NCI-H345 treated with DMSO at 0.1 percent for 48 hours (cell line): Measurements from ENCODE around the gene NEK10.

Experiments
- DNase-seq: peaks from one replicate; lab custom pipeline; 2025; ENCODE audit not compliant: unreplicated experiment; lab: John Stamatoyannopoulos, UW

Gene NEK10

GRCh38 chr3:27193056-27193455, 176.1 kb downstream of the NEK10 start:
- DNase-seq: no peak

DNA sequence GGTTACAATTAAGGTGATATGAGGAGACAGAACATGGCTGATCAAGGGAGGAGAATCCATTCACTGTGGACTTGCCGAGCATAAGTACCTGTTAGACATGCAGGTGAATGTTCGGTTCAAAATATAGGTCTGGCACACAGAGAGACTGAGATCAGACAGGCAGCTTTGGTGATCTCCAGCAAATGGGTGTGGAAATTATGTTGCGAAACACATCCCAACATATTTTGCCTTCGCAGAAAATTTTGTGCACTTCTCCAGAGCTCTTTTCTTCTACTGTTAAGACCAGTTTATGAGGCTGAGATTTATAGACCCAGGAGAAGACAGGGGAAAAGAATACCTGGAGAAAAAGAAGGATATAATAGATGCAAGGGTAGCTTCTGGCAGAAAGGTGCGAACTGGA, 183.2 kb downstream of the NEK10 start:
- no peak for DNase-seq

DNA sequence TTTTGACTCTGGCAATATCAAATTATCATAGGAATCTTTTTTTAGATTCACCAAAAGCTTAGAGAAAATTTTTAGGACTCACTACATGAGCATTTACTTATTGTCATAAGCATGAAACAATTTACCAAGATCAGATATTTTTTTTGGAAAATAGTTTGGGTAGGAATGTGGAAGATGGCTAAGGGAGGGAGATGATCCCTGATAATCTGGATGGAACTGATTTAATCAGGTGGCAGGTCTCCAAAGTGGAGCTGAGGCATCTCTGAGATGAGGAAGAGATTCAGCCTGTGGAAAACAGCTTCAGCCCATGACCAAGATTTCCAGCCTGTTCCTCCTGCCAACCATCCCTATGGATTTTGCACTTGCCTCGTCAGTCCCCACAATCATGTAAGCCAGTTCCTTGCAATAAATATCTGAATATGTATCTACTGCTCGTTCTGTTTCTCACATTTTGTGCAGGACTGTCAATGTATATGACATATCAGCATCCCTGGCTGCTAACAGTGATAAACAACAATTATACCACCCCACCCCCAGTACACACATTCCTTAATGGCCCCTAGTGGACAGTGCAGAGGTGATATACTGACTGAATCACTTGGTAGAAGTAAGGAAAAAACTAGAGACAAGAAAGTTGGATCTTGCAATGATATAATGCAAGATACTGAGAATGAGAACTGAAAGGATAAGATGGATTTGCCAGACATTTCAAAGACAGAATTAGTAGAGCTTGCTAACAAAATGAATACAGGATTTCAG, 183.8 kb downstream of the NEK10 start:
- no peak for DNase-seq

DNA sequence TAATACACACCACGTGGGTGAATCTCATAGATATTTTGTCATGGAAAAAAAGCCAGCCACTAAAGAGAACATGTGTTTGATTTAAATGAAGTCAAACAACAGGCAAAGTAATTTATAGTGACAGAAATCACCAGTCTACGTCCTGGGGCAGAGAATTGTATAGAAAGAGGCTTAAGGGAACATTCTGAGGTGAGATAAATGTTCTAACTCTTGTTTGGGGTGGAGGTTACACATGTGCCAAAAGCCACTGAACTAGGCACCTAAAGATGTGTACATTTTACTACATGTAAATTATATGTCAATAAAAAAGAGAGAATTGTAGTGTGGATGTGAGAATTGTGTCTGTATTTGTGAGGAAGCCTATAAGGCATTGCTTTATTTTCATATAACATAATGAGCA, 184.9 kb downstream of the NEK10 start:
- DNase-seq: no peak

- DNase-seq: no peak
Observed at GRCh38 chr3:27176256-27176655, 192.9 kb downstream of the NEK10 start.

GRCh38 chr3:27174530-27174929, 194.7 kb downstream of the NEK10 start:
- no peak for DNase-seq

DNA sequence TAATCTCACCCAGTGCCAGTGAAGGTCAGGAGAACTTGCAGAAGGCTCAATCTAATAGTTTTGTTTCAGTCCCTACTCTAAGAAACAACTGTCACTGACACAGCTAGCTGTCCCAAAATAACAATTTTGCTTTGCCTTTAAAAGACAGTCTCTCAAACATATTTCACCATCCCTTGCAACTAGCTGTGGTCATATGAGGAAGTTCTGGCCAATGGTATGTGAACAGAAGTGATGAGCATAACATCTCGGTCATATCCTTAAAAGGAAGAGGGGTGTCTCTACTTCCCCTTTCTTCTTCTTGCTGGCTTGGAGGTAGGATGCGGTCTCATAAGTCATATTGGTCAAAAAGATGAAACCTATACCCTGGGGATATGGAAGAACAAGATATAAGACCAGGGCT, 198.1 kb downstream of the NEK10 start:
- DNase-seq: no peak

DNA sequence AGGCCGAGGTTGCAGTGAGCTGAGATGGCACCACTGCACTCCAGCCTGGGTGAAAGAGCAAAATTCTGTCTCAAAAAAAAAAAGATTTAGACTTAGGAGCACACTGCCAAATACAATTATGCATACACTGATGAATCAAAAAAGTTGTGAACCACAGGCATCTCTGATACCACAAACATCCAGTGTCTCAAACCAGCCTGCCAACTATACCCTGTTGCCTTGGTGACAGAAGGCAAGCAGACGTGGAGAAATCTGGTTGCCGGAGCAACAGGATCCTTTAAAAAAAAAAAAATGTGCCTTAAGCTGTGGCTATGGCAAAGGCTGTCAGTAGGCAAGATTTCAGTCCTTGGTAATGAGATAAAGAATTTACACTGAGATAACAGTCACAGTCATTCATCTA, 202.3 kb downstream of the NEK10 start:
- no peak for DNase-seq

GRCh38 chr3:27165321-27165721, 203.9 kb downstream of the NEK10 start:
- DNase-seq: no peak

DNA sequence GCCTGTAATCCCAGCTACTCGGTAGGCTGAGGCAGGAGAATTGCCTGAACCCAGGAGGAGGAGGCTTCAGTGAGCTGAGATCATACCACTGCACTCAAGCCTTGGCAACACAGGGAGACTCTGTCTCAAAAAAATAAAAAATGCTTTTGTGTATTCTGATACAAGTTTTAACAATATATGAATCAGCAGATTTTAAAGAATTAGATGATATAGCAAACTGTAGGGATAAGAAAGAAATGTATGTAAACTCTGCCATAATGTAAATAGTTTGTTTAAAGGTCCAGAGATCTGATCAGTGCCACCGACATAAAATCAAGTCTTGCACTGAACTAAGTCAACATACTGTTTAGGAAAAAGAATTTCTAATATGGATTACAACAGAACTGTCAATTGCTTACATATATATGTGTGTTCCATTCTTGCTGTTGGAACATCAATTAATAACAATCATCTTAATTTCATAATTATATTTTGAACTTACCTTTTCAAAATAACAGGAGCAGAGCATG, 208.3 kb downstream of the NEK10 start:
- DNase-seq: no peak

- no peak for DNase-seq
Observed at GRCh38 chr3:27160146-27160545, 209.0 kb downstream of the NEK10 start.

GRCh38 chr3:27147215-27147614, 222.0 kb downstream of the NEK10 start:
- DNase-seq: no peak

- DNase-seq: no peak
Observed at GRCh38 chr3:27146786-27147185, 222.4 kb downstream of the NEK10 start.

DNA sequence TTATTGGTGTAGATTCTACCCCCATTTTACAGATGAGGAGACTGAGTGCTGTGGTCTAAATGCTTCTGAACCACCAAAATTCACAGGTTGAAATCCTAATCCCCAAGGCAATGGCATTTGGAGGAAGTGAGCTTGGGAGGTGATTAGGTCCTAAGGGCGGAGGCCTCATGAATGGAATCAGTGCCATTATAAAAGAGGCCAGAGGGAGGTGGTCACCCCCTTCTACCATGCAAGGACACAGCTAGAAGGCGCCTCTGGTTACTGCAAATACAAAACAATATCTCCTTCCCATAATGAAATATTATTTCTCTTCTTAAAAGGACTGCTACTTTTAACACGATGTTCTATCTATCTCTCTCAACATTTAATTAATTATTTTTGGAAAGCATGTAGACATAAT, 223.5 kb downstream of the NEK10 start:
- no peak for DNase-seq

DNA sequence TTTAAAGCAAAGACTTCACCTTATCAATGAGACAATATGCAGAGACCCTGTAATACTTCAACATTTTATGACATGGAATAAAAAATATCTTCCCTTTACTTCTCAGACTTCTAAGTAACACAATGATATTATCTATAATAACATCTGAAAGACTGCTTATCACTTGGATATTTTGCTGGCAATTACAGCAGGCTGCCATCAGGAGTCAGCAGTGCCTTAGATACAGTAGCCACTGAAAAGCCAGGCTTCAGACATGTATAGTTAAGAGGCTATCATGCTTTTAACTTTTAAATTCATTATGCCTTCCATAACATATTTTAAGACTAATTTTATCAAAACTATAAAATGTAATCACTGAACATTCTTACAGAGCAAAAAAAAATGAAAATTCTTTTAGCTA, 227.5 kb downstream of the NEK10 start:
- DNase-seq: no peak

- no peak for DNase-seq
Observed at GRCh38 chr3:27138562-27138961, 230.6 kb downstream of the NEK10 start.

DNA sequence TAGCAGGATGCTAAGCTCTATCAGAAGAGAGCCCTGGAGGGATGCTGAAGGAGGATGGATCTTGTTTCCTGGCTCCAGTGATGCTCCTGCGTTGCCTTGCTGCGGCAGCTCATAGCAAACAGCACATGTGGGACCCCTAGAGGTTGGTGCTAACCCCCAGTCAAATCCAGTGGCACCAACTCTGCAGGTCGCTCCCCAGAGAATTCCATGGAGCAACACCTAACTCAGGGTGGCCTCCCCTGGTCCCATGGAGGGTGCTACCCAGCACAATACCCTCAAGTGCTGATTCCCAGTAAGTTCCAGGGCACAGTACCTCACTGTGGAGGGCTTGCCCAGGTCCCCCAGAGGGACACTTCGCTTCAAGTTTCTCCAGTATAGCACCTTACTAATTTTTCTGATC, 231.2 kb downstream of the NEK10 start:
- no peak for DNase-seq

DNA sequence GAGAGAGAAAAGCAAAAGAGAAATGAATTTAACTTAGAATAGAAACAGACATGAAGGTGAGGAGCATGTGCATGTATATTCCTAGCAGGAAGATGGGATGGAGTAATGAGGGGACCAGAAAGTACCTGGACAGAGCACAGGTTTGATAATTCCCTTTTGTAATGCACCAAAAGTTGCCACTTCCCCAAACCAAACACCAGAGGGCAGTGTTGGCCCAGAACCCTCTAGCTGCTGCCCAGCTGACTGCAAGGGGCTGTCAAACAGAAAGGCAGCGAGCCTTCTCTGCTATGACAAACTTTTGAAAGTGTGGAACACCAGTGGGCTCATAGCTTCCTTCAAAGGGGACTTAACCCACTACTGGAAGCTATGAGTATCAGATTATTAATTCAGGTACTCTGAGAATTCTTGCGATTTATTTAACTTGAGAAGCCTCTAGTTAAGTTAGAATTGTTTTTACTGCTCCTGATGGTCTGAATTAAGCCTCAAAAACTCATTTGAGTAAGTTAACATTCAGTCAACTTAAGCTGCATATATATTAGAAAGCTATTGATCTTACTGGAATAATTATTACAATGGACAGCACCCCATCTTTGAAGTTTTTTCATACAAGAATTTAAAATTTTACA, 234.9 kb downstream of the NEK10 start:
- peak; percentile 14 for DNase-seq

DNA sequence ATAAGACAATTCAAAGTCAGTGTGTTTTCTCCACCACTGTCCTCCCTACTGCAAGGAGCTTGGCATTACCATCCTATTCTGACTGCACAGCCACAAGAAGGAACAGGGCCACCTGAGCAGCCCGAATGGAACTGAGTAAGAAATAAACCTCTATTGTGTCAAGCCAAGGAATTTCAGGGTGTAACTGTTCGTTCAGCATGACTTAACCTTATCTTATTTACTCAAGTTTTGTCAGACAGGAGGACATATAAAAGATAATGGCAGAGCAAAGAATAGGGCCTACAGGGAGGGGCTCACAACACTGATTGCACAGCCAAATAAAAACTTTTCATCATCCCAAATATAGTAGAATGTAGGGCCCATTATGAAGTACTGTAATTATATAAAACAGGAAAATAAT, 236.1 kb downstream of the NEK10 start:
- DNase-seq: no peak

DNA sequence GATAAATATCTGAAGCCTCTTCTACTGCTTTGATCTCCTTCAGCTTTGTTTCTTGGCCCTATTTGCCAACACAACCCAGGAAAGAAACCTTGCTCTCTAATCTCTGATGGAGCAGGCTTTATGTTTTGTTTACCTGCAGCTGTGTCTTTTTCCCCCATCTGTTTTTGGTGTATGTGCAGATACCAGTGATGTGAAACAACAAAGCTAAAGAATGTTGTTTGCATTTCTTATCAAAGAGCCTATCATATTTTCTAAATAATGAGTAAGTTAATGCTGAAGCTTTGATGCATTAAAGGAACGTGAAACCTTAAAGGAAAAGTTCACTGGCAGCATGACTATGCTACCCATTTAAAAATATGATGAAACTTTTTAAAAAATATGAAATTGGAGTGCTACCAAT, 238.4 kb downstream of the NEK10 start:
- DNase-seq: no peak

DNA sequence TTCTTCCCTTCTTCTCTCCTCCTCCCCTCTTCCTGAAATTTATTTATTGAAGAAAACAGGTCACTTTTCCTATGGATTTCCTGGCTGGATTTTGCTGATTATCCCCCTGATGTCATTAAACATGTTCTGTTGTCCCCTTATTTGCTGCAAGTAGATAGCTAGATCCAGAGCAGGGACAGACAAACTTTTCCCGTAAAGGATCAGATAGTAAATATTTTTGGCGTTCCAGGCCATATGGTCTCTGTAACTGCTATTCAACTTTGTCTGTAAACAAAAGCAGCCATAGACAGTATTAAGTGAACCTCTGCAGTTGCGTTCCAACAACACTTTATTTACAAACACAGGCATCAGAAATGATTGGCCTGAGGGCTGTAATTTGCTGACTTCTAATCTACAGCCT, 241.3 kb downstream of the NEK10 start:
- DNase-seq: no peak

DNA sequence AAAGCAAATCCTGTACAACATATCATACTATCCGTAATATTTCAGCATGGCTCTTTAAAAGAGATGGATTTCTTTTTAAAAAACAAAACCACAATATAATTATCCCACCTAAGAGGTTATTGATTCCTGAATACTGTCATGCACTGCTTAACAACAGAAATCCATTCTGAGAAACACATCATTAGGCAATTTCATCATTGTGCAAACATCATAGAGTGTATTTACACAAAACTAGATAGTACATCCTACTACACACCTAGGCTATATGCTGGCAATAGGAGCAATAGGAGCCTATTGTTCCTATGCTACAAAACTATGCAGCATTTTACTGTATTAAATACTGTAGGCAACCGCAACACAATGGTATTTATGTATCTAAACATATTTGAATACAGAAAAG, 242.0 kb downstream of the NEK10 start:
- peak; percentile 23 for DNase-seq
